Pancreas (tissue), 10 donors: Measurements from ENCODE around the gene RAB3IL1. TPM values are rescaled to one million over a fixed set of nuclear protein-coding genes. Genes with fewer than 3 reads are reported as not detected.

ENCODE experiments used
- ATAC-seq, 4 donors: fragments of 200-7000 bp; cut with Tn5 transposase; one replicate each; pipeline versions ENCODE4 v1.8.0 to v1.9.1; 2020; ENCODE audit warnings: mild to moderate bottlenecking in 4 of 4, moderate library complexity in 4 of 4
- DNase-seq, 6 donors: peaks; one replicate each; pipeline ENCODE4 v3.0.0-alpha.2; 2020
- FAIRE-seq: peaks from 2 replicates; lab custom pipeline; 2012; peaks lifted over from hg19 to GRCh38; lab: Jason Lieb, UNC
- H3K27ac ChIP-seq, 4 donors: fragments of 200-600 bp; sonication (generic); 1 replicate in 3 of 4; 2 replicates in 1 of 4; pipeline versions ENCODE4 v1.5.0 to v1.8.0; 2020
- H3K27me3 ChIP-seq, 4 donors: fragments of 200-600 bp; one replicate each; pipeline ENCODE4 v1.8.0; 2021
- H3K36me3 ChIP-seq, 3 donors: fragments of 200-600 bp; sonication (generic) in 1 of 3; one replicate each; pipeline versions ENCODE4 v1.5.0 to v1.8.0; 2020 to 2021
- H3K4me1 ChIP-seq, 3 donors: fragments of 200-600 bp; one replicate each; pipeline ENCODE4 v1.8.0; 2021
- H3K4me3 ChIP-seq, 4 donors: fragments of 200-600 bp; sonication (generic) in 2 of 4; one replicate each; pipeline versions ENCODE4 v1.5.0 to v1.8.0; 2020 to 2021
- H3K9me3 ChIP-seq, 4 donors: fragments of 200-600 bp; one replicate each; pipeline ENCODE4 v1.8.0; 2021
- CTCF ChIP-seq, 4 donors: fragments of 200-600 bp; sonication (generic) in 3 of 4; IDR thresholded peaks; one replicate each; pipeline versions ENCODE4 v1.5.0 to v1.8.0; 2021; ENCODE audit warnings: antibody characterized with exemption in 4 of 4
- WGBS, 2 donors: extraction: QIAGEN DNeasy Blood & Tissue Kit; methylation state at CpG; one replicate each; pipeline ENCODE4 v1.1.7; 2013; 5-methylcytosine and 5-hydroxymethylcytosine counted together
- intact Hi-C, 3 donors: fragments of 100-400 bp; cut with DNase I; formaldehyde crosslinking; loops; one replicate each; pipeline versions ENCODE4 v1.11.1 to v1.14.2; 2022
- polyA plus RNA-seq, 2 donors: library from polyadenylated mRNA; stranded (reverse); fragments of 200-250 nt; gene quantifications; one replicate each; pipeline ENCODE4 v1.2.3, GENCODE V29; 2013
- total RNA-seq, 6 donors: library from RNA; stranded (reverse); fragmentation: NEBNext Ultra II Directional in 4 of 6; extraction: Animal tissue kit (Norgen Biotek cat#: 25700) in 4 of 6; gene quantifications; one replicate each; pipeline versions ENCODE4 v1.2.1 to v1.2.4, GENCODE V29; 2021 to 2023
- donor health status: healthy with polysubstance abuse.
- donor health status: DM: no; HTN: no; CAD: no; lungs with moderate emphysema.
- donor health status: DM: no; HTN: no; CAD: no.
- donor health status: control.
- donor health status: control.
- donor health status: Bipolar disorder and iron deficiency.
- donor health status: DM: yes; HTN: yes; CAD: no.
- donor health status: DM: no; HTN: no; CAD: no.
- donor health status: DM: no; HTN: no; CAD: no.
- donor health status: DM: yes; HTN: yes; CAD: no.

RAB3IL1 gene
- total and polyA plus RNA-seq, 8 donors, result 1.9 to 5.6 (median 3.2) TPM

GRCh38 chr11:61945191-61945590, 27.8 kb upstream of the RAB3IL1 start:
- H3K27me3 ChIP-seq, result no peaks in the 10 kb centered on the region
- no peak for ATAC-seq
- no peak for TF ChIP-seq CTCF (IDR thresholded peaks at IDR 0.05)
- FAIRE-seq, result no peak
- no peaks in the 10 kb centered on the region for H3K9me3 ChIP-seq
- no peak overlapping the region for H3K27ac ChIP-seq
- no peak overlapping the region for H3K4me3 ChIP-seq
- intact Hi-C loops, result loop anchor here in 1 of 3 donors (10.0 kb wide), 1 partner anchor 140 kb away; no protein-coding TSS in a partner anchor
- no peaks in the 10 kb centered on the region for H3K36me3 ChIP-seq
- peaks cover 11 to 18% (median 17%) of the 10 kb centered on the region in 3 donors for H3K4me1 ChIP-seq
- no peak for DNase-seq
- 85 to 90% methylated on average over 13 of the region's 13 CpGs for WGBS, 2 donors

- 91 to 93% methylated on average over 10 of the region's 10 CpGs for WGBS, 2 donors
- intact Hi-C loops, result loop anchor here in 1 of 3 donors (10.0 kb wide), 1 partner anchor 136 kb away; no protein-coding TSS in a partner anchor
- ATAC-seq, result no peak
Measured at GRCh38 chr11:61940466-61940865, 23.1 kb upstream of the RAB3IL1 start.

GRCh38 chr11:61935861-61936260, 18.5 kb upstream of the RAB3IL1 start:
- no peak overlapping the region for H3K27ac ChIP-seq
- no peaks in the 10 kb centered on the region for H3K9me3 ChIP-seq
- H3K4me1 ChIP-seq, result no peaks in the 10 kb centered on the region
- no peak overlapping the region for H3K4me3 ChIP-seq
- no peaks in the 10 kb centered on the region for H3K27me3 ChIP-seq
- TF ChIP-seq CTCF (IDR thresholded peaks at IDR 0.05), result no peak
- no peak for DNase-seq
- no peak for FAIRE-seq
- intact Hi-C loops, result no loop called here
- H3K36me3 ChIP-seq, result no peaks in the 10 kb centered on the region
- ATAC-seq, result no peak
- WGBS, 2 donors, result 77 to 81% methylated on average over 2 of the region's 2 CpGs

More at GRCh38 chr11:61940466-61940865, 23.1 kb upstream of the RAB3IL1 start:
- H3K27me3 ChIP-seq, result no peaks in the 10 kb centered on the region
- H3K4me3 ChIP-seq, result no peak overlapping the region
- DNase-seq (no peak), FAIRE-seq (no peak)
- H3K4me1 ChIP-seq, result no peaks in the 10 kb centered on the region
- no peaks in the 10 kb centered on the region for H3K9me3 ChIP-seq
- no peaks in the 10 kb centered on the region for H3K36me3 ChIP-seq
- TF ChIP-seq CTCF (IDR thresholded peaks at IDR 0.05), result no peak
- H3K27ac ChIP-seq, result no peak overlapping the region

GRCh38 chr11:61930933-61931332, 13.6 kb upstream of the RAB3IL1 start:
- DNase-seq (no peak), FAIRE-seq (no peak), ATAC-seq (no peak)
- WGBS, 2 donors, result 83% methylated on average over 3 of the region's 3 CpGs
- Histone ChIP-seq H3K36me3 (no peaks in the 10 kb centered on the region), H3K27ac (no peak overlapping the region), H3K4me3 (no peak overlapping the region), H3K27me3 (no peaks in the 10 kb centered on the region), H3K9me3 (no peaks in the 10 kb centered on the region), H3K4me1 (no peaks in the 10 kb centered on the region)
- TF ChIP-seq CTCF (IDR thresholded peaks at IDR 0.05), result no peak
- intact Hi-C loops, result no loop called here

GRCh38 chr11:61928606-61929005, 11.2 kb upstream of the RAB3IL1 start:
- H3K4me1 ChIP-seq, result peaks cover 0 to under 1% (median 0%) of the 10 kb centered on the region in 3 donors
- ATAC-seq (no peak), FAIRE-seq (no peak), DNase-seq (no peak)
- H3K9me3 ChIP-seq, result no peaks in the 10 kb centered on the region
- intact Hi-C loops, result no loop called here
- TF ChIP-seq CTCF (IDR thresholded peaks at IDR 0.05), result no peak
- no peaks in the 10 kb centered on the region for H3K27me3 ChIP-seq
- H3K36me3 ChIP-seq, result no peaks in the 10 kb centered on the region
- no peak overlapping the region for H3K27ac ChIP-seq
- H3K4me3 ChIP-seq, result no peak overlapping the region
